Hepatocyte (in vitro differentiated cells): ENCODE data around the gene COL5A1.

Experiments
- EZH2 ChIP-seq: fragments of 200-600 bp; sonication (generic); IDR thresholded peaks from 2 replicates; pipeline ENCODE4 v1.6.1; 2016; ENCODE audit warnings: antibody characterized with exemption, mild to moderate bottlenecking, borderline replicate concordance
- TF ChIP-seq, protein P1 (sequence below): fragments of 200-600 bp; sonication (generic); IDR thresholded peaks from 2 replicates; pipeline ENCODE4 v1.5.1; 2016; ENCODE audit warnings: antibody characterized with exemption, mild to moderate bottlenecking; ENCODE audit not compliant: poor library complexity

DNA sequence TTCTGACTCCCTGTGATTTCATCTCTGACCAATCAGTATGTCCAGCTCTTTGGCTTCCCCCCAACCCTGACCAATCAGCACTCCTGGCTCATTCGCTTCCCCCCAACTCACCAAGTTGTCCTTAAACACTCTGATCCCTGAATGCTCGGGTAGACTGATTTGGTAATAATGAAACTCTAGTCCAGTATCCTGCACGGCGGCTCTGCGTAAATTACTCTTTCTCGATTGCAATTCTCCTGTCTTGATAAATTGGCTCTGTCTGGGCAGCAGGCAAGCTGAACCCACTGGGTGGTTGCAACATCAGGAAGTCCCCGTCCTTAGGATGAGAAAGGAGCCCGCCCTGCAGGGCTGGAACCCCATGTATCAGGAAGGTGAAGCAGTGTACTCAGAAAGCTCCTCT lies 249.4 kb downstream of the COL5A1 start:
- TF ChIP-seq EZH2: no peak
- TF ChIP-seq, protein P1, sequence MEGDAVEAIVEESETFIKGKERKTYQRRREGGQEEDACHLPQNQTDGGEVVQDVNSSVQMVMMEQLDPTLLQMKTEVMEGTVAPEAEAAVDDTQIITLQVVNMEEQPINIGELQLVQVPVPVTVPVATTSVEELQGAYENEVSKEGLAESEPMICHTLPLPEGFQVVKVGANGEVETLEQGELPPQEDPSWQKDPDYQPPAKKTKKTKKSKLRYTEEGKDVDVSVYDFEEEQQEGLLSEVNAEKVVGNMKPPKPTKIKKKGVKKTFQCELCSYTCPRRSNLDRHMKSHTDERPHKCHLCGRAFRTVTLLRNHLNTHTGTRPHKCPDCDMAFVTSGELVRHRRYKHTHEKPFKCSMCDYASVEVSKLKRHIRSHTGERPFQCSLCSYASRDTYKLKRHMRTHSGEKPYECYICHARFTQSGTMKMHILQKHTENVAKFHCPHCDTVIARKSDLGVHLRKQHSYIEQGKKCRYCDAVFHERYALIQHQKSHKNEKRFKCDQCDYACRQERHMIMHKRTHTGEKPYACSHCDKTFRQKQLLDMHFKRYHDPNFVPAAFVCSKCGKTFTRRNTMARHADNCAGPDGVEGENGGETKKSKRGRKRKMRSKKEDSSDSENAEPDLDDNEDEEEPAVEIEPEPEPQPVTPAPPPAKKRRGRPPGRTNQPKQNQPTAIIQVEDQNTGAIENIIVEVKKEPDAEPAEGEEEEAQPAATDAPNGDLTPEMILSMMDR: no peak
